HG03196 (cell line): Measurements from ENCODE around the gene PWWP2B.
A peak's percentile ranks its signal among the peaks of the same experiment; 100 is the strongest.

Source experiments
- ATAC-seq: cut with Tn5 transposase; IDR thresholded peaks from one replicate; pipeline ENCODE4 v1.9.1; 2021; ENCODE audit not compliant: unreplicated experiment

PWWP2B gene

DNA sequence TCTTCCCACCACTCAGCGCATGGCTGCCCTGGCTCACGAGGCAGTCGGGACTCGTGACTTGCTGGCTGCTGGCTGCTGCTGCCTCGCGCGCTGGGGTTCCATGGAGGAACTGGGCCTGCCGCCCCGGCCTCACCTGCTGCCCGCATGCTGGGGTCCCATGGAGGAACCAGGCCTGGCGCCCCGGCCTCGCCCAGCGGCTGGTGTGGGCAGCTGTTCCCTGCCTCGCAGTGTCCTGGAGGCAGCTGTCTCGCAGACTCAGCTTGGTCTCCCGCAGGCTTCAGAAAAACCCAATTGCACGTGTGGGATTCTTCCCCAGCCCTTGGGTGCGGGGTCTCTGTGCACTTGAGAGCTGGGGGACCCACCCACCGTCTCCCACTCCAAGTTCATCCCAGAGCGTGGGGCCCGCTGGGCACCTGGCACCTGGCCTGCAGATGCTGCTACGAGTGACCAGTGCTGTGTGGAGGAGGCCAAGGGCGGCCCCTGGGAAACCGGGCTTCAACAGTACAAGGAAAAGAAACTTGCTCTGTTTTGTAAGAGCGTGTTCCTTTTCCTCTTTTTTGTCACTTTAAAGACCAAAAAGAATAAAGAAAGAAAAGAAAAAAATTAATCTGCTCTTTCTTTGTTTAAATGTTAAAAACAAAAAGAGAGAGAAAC, 20.4 kb downstream of the PWWP2B start:
- no peak for ATAC-seq

DNA sequence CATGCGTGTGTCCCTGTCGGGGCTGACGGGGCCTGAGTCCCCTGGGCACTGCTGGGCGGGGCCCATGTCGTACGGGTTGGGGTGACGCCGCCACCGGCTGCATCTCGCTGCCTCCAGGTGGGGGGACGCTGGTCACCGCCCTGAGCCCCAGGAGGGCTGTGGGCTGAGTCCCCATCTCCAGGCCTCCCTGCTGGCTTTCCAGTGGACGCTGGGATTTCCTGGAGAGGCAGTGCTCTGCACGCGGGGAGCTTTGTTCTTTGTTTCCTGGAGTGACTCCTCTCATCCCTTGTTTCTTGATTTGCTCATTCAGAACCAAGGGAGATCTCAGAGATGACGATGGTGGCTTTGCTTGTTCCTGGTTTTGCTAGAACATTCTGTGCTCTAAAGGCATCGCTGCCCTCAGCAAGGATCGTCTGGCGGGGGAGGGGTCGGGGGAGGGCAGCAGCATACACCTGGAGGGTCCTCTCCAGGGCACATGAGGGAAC, 21.0 kb downstream of the PWWP2B start:
- no peak for ATAC-seq

DNA sequence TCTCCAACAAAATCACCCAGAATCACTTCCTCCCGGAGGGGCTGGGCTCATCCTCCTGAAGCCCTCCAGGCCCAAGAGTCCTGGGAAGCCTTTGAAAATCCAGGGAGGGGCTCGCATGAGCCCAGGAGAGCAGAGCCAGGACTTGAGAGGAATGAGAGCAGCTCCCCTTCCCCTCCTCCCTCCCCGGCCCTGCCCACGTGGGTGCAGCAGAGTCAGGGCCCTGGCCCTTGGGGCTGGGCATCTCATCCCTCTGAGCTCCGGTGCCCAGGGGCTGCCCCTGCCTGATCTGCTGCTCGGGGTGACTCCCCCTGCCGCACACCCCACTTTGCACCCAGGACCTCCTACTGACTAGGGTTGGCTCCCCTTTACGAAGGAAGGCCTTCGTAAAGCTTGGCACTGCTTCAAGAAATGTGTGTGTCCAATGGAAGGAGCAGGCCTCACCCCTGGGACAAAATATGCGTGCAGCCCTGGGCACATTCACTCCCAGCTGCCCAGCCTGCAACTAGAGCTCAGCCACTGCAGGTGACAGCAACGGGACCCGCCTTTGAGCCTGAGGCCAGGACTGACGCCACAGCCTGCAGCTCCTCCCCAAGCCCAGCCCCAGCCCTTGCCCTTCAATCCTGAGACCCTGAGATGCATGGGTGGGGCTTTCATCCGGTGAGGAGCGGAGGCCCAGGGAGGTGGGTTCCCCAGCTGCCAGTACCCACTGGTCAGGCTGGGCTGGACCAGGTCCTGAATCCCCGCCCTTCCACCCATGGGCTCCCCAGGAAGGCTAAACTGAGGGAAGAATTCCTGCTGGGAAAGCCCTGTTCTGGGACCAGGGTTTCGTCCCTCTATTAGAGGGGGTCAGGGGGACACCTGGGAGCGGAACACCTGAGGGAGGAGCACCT, 21.8 kb downstream of the PWWP2B start:
- no peak for ATAC-seq

DNA sequence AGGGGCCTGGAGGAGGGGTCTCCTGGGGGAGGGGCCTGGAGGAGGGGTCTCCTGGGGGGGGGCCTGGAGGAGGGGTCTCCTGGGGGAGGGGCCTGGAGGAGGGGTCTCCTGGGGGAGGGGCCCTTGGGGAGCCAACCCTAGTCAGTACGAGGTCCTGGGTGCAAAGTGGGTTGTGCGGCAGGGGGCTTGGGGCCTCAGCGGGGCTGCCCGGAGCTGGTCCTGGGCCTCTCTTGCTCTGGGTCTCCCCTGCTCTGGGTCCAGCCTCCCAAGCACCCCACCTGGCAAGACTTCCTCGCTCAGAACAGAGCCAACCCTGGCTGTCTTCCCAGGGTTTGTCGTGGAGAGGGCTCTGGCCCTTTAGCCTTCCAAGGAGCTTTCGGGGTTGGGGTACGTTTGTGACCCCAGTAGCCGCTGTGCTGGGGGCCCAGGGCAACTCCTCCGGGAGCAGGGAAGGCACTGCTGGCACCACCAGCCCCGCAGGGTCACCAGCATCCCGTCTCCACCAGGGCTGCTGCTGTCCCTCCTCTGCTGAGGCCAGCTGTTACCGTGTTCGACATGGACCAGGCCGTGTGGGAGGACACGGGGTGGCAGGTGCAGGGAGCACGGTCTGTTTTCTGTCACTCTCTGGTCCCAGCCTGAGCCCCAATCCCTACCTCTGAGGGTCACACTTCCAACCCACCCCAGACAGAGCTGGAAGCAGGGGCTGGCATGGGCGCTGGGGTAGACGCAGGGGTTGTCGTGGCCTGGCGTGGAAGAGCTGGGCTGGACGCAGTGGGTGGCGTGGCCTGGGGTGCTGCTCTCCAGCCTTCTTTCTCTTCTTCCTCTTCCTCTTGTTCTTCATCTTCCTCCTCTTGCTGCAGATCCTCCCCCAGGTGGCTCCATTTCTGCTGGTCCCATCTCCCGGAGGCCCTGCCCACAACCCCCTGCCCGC, 22.8 kb downstream of the PWWP2B start:
- no peak for ATAC-seq

DNA sequence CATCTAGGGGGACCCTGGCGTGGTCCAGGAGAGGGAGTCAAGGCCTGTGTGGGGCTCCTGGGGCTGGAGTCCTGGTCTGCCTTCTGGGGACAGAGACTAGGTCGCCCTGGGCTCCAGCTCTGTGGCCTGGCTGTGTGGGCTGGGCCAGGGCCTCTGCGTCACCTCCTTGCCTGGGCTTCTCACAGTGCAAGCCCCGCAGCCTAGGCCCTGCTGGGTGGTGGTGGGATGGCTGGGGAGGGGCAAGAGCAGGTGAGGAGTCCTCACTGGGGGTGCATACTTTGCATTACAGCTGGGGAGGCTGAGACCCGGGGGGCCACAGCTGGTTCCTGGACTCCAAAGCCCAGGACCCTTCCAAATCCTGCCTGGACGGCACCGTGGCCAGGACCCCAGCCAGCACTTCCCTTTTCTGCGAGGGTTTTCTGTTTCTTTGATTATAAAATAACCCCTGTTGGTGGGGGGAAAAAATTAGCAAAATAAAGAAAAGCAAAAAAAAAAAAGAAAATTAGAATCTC, 23.5 kb downstream of the PWWP2B start:
- no peak for ATAC-seq

DNA sequence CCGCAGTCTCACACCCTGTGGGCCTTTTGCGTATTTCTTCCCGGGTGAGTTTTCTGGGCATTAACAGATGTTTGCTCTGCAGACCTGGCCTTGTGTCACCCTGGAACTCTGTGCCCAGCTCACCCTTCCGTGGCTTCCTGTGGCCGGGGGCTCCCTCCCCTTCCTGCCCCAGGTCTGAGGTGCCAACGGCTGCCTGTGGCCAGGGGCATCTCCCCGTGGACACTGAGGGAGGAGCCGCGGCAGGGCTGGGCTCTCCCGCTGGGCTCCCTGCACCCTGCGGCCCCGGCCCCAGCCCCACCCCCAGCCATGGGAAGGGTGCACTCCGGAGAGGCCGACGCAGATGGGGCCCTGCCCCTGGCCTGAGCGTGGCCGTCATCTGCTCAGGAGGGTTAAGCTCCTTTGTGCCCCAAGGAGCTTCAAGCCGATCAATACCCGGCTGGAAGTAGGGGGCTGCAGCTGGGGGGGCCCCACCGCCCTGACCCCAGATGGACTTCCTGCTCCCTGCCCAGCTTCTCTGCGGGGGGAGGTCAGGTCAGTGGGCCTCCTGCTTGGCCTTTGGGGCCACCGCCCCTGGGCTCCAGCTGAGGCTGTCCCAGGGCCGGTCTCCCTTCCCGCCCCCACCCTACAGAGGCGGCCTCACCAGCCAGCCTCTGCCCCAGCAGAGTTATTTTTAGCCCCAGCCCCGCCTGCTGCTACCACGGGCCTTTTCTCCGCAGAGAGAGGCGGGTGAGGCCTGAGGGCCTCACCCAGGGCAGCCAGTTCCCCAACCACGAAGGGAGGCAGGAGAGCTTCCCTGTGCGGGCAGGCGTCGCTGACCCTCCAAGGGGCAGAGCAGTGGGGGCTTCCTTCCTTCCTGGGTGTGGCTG, 24.2 kb downstream of the PWWP2B start:
- peak; percentile 38 for ATAC-seq

DNA sequence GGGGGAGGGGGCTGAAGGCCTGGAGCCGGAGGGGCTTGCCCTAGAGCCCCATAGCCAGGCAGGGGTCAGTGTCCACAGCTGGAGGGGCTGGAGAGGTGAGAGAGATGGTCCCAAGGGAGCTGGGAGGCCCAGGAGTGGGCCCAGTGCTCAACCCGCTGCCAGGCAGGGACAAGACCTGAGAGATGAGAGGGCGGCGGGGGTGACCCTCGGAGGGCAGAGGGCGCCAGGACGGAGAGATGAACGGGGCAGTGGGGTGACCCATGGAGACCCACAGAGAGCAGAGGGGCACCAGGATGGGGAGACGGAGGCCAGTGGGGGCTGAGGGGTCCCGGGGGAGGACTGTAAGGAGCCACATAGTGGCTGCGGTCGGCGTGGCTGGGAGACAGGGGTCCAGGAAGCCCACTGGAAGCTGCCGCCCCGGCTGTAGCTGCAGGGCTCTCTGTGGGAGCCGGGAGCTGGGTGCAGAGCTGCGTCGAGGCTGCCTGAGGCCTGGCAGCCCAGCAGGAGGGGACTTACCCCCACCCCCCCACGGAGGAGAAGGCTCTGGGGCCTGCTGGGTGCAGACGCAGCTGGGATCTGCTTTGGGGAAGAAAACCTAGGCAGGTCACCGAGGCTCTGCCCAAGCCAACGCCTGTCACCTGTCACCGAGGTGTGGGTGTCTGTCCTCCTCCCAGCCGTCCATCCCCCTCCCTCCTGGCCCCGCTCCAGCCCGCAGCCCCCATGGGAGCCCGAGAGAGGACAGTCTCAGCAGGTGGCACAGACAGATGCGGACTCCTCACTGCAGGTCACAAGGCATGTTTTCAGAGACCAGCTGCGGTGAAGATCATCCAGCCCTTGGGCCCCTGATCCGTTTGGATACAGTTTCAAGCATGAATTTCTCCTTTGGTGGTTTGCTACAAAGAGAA, 25.1 kb downstream of the PWWP2B start:
- ATAC-seq, result peak; percentile 35

DNA sequence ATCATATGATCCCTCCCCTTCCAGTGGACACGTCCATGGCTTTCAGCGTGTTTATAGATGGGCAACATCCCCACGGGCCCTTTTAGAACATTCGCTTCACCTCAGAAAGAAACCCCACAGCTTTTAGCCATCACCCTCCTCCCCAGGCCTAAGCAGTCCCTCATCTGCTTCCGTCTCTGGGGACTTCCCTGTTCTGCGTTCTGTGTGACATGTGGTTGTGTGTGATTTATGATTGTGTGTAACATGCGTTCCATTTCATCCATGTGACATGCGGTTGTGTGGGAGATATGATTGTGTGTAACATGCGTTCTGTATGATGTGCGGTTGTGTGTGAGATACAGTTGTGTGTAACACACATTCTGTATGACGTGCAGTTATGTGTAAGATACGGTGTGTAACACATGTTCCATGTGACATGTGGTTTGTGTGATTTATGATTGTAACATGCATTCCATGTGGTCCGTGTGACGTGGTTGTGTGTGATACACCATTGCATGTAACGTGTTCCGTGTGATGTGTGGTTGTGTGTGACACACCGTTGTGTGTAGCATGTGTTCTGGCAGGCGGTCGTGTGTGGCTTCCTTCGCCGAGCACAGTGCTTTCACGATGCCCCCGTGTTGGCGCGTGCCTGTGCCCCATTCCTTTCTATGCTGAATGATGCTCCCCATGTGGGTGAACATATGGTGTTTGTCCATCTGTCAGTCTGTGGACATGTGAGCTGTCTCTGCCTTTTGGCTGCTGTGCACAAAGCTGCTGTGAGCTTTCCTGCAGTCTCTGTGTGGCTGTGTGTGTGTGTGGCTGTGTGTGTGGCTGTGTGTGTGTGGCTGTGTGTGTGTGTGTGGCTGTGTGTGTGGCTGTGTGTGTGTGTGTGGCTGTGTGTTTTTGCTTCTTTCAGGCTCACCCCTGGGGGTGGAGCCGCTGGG, 26.2 kb downstream of the PWWP2B start:
- no peak for ATAC-seq

DNA sequence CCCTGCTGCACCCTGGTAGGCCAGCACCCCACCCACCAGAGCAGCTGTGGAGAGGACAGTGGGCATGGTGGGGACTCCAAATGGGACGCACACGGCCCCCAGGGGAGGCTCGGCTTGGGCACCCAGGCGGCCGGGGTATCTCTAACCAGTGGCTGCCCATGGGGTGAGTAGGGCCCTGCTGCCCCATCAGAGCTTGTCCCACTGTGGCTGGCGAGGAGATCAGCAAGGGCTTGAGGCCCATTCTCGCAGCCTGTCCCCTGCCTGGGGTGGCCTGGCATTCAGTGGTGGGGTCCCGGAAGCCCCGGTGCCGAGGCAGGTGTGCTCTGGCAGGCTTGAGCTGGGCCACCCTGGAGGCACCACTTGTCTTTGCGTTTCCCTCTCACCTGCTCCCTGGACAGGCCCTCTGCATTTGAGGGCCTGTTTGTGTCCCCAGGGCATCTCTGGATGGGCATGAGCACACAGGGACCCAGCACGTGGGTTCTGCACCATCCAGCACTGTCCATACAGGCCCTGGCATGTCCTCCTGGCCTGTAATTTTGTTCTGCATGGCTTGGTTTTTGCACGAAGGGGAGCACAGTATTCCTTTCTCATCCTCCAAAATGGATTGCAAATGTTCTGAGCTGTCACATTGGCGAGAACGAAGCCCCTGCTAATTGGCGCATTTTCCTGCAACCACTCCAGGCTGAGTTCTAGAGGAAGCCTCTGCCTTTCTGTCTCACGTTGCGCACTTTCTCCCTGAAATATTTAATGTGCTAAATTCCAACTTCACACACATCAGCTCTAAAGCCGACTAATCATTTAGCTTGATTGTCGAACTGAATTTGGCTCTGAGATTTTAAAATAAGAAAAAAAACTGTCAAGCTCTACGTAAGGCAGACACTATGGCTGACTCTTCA, 27.2 kb downstream of the PWWP2B start:
- no peak for ATAC-seq

DNA sequence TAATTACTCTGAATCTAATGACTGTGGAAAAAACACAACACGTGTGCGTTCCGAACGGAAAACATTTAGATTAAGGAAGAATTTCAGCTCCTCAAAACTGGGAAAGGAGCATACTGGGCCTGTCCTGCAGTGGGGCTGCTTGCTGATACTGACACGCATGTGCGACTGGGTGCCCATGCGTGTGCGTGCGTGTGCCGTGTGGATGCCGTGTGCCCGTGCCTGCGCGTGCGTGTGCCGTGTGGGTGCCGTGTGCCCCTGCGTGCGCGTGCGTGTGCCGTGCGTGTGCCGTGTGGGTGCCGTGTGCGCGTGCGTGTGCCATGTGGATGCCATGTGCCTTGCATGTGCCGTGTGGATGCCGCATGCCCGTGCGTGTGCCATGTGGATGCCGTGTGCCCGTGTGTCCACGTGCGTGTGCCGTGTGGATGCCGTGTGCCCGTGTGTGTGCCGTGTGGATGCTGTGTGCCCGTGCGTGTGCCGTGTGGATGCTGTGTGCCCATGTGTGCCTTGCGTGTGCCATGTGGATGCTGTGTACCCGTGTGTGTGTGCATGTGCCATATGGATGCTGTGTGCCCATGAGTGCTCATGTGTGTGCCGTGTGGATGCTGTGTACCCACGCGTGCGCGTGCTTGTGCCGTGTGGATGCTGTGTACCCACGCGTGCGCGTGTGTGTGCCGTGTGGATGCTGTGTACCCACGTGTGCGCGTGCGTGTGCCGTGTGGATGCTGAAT, 28.2 kb downstream of the PWWP2B start:
- no peak for ATAC-seq

DNA sequence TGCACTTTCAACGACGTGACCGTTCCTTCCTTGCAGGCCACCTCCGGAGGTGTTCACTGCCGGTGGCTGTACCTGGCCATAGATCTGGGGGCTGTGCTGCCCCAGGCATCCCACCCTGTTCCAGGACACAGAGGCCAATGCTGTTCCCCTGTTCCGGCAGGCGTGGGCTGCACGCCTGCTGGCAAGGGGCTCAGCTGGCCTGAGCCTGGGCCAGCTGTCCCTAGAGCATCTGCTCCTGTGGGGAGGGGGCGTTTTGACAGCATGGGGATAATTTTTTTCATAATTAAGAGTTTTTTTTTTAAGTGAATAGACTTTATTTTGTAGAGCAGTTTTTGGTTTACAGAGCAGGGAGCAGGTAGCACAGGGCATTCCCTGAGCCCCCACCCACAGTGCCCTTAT, 28.8 kb downstream of the PWWP2B start:
- ATAC-seq, result no peak

DNA sequence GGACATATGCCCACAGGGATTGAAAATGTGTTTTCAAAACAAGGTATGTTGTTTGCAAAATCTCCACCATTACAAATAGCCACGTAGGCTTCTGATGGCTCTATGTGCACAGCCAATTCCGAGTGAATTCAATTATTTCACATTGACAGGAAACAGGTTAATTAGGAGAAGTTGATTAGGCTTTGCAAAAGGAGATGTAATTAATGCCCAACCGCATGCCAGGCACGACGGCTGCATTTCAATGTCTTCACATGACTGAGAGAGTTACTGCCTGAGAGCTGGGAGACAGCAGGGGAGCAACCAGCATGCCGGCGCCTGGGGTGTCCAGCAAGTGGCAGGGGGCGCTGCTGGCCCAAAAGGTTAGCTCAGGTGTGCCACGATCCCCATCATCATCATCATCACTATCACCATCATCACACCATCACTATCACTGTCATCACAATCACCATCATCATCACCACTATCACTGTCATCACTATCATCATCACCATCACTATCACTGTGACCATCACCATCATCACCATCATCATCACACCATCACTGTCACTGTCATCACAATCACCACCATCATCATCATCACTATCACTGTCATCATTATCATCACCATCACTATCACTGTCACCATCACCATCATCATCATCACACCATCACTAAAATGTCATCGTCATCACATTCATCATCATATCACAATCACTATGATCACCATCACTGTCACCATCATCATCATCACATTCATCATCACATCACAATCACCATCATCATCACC, 30.2 kb downstream of the PWWP2B start:
- no peak for ATAC-seq

DNA sequence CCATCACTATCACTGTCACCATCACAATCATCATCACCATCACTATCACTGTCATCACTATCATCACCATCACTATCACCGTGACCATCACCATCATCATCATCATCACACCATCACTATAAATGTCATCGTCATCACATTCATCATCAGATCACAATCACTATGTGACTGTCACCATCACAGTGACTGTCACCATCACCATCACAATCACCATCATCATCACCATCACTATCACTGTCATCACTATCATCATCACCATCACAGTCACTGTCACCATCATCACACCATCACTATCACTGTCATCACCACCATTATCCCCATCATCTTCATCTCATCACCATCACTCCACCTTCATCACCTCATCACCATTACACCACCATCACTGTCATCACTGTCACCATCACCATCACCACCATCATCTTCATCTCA, 31.0 kb downstream of the PWWP2B start:
- no peak for ATAC-seq

DNA sequence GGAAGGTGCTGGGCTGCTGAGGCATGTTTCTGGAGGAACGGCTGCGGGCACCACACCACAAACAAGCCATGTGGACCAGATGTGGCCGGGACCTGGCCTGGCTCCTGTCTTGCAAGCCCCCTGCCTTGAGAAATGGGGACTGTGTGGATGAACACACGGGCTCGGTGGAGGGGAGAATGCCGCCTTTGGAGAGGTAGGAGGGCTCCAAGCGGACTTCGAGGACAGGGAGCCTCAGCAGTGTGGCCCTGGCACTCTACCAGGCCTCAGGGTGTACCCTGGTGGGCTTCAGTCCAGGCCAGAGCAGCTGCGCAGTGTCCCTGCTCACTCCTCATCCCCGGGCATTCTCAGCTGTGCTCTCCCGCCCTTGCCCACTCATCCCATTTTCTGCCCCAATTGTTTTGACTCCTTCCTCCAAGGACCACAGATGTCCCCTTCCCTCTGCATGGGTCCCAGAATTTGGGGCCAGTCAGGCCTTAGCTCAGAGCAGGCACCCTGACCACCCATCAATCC, 31.5 kb downstream of the PWWP2B start:
- no peak for ATAC-seq
